Body of pancreas (tissue), 4 donors: Measurements from ENCODE around the gene MAN2A1.

Experiments used
- CTCF ChIP-seq, 7 experiments: fragments of 450-650 bp in 4 of 7; fragments of 200-600 bp in 3 of 7; sonication (generic) in 3 of 7; IDR thresholded peaks; one replicate each; pipeline ENCODE4 v1.5.1; 2016 to 2019; ENCODE audit warnings: antibody characterized with exemption in 7 of 7
- POLR2A ChIP-seq, 3 donors: fragments of 450-650 bp; IDR thresholded peaks; one replicate each; pipeline ENCODE4 v1.6.1; 2016; ENCODE audit warnings: antibody characterized with exemption in 3 of 3, mild to moderate bottlenecking in 2 of 3

- no peak for TF ChIP-seq CTCF (IDR thresholded peaks at IDR 0.05)
- TF ChIP-seq POLR2A (IDR thresholded peaks at IDR 0.05): no peak
Observed at GRCh38 chr5:109682383-109682782, 7.3 kb upstream of the MAN2A1 start.
